GM19463 (cell line): ENCODE data around the gene CCL19.

ENCODE experiments used
- ATAC-seq: cut with Tn5 transposase; IDR thresholded peaks from one replicate; pipeline ENCODE4 v1.9.1; 2021; ENCODE audit warnings: mild to moderate bottlenecking, moderate library complexity; ENCODE audit not compliant: unreplicated experiment

CCL19 gene

DNA sequence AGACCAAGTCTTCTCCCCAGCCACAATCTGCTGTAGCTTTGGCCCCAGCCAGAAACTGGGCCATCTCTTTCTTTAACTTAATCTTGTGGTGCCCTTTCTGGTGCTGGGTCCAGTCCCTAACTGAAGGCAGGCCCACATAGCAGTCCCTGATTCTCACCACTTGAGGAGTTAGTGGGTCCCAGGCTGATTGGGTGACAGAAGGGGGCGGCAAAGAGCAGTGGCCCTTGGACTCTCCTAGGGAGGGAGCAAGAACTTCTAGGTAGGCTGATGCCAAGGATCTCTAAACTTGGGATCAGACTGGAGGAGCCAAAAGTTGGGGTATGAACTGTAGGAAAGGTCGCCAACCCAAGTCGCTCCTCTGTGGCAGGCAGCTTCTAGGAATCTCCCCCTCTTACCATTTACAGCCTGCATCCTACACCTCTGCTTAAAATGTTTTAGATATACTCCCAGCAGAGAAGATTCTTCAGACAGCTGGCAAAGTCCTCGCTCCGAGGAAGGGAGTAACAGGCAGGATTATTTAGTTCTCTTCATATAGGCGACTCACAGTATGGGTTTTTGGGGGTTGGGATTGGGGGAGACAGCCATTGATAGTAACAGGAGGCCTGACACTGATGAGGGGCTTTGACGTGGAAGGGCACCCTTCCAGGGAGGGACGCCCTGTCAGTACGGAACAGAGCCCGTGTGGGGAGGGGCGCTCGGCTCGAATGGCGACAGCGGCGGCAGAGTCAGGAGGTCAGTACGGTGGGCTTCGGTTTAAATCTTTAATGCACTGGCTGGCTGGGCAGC, 26.6 kb downstream of the CCL19 start:
- peak; percentile 57 for ATAC-seq

DNA sequence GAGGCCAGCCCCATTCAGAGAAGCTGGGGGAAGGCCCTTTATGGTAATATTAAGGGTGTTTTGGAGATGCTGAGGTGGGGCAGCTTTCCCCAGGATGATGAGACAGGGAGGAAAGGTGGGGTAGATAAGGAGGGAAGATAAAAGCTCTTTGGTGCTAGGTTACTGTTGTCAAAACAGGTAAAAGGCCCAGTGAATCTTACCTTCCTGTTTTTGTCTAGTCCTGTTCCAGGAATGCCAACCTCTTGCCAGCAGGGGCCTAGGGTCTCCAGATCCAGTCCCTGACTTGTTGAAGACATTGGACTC, 27.8 kb downstream of the CCL19 start:
- ATAC-seq: no peak

DNA sequence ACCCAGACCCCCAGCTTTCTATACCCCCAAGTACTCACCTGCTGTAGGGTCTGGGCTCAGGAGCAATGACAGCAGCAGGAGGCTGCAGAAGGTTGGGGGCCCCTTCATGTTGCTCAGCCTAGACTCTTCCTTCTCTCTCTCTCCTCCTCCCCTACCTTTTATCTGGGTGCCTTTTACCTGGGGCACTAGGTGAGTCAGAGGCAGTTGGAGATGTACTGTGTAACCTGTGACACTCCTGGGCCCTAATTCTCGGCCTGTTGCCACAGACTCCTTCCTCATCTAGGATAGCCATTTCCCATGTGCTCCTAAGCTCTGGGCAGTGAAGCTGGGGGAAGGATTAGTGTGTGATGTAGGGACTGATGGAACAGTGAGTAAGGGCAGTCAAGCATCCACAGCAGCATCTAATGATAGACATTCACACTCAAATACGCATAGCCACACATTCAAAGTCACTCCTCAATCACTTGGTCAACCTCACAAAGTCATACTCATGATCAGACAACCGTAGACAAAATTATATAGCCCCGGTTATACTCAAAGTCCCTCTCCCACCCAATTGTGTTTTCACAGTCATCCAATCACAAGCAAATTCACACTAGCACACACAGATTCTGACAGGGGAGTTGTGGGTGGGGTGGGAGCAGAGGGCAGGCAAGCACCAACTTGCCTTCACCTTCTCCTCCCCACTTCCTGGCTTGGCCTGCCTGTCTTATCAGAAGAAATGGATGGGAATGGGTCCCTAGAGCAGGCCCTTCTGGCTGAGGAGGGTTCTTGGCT, 28.4 kb downstream of the CCL19 start, which contains the start of gene CCL27:
CCL27 (minus strand) TSS at position 132 of the 777 bp plus-strand sequence; CDS start at position 108, 24 bp downstream.
- no peak for ATAC-seq

DNA sequence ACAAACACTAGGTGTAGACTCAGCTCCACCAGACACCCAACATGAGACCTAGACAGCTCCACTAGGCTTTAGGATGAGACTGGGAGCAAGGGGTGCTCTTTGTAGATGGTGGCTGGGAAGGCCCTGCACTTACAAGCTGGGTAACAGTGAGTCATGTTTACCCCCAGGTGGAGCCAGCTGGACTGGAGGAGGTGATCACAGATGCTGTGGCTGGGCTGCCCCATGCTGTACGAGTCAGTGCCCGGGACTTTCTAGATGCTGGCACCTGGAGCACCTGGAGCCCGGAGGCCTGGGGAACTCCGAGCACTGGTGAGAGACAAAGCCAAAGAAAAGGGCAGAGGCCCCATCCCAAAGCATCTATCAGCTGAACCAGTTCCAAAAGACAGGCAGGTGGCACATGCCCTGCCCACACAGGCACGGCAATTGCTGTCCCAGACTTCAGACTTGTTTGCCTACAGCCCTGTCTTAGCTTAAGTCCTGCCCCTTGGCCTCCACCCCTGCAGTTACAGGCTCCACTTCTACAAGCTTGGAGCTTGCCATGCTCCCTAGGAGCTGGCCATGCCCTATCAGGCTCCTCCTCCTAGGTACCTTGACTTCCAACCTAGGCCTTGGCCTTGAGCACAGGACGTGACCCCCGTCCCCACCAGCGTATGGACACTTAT, 31.4 kb downstream of the CCL19 start:
- no peak for ATAC-seq

DNA sequence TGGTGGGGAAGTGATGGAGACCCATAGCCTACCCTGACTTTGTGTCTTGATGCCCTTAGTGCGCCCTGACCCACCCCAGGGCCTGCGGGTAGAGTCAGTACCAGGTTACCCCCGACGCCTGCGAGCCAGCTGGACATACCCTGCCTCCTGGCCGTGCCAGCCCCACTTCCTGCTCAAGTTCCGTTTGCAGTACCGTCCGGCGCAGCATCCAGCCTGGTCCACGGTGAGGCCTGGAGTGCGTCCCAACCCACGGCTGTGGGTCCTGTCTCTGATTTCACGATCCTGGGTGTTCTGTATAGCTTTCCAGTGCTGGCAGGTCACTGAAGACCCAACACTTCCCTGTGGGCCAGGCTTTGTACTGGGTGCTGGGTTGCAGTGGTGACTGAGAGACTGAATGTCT, 32.6 kb downstream of the CCL19 start:
- no peak for ATAC-seq

DNA sequence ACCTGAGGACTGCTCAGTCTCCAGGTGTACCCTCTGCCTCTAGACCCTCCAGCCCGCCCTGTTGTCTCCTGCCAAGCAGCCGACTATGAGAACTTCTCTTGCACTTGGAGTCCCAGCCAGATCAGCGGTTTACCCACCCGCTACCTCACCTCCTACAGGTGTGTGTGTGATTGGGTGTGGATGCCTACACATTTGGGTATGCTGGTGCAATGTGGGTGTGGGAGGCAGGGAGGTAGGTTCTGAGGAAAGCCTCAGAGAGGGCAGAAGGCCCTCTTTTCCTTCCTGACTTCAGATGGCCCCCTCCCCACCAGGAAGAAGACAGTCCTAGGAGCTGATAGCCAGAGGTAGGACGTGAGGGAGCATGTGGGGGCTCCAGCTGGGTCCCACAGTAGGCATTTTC, 34.1 kb downstream of the CCL19 start:
- no peak for ATAC-seq

DNA sequence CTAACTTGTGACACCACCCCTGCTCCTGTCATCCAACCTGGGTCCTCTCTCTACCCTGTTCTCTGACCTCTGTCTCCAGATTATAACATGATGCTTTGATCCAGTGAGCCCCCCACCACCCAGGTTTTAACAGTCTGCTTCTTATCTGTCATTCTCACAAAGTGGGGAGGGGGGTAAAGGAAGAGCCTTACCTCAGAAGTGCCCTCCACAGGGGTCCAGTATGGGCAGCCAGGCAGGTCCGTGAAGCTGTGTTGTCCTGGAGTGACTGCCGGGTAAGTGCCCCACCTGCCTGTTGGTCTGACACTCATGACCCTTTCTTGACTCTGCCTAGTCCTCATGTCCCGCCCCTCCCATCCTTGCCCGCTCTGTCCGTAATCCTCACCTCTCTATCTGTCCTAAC, 35.7 kb downstream of the CCL19 start:
- no peak for ATAC-seq

DNA sequence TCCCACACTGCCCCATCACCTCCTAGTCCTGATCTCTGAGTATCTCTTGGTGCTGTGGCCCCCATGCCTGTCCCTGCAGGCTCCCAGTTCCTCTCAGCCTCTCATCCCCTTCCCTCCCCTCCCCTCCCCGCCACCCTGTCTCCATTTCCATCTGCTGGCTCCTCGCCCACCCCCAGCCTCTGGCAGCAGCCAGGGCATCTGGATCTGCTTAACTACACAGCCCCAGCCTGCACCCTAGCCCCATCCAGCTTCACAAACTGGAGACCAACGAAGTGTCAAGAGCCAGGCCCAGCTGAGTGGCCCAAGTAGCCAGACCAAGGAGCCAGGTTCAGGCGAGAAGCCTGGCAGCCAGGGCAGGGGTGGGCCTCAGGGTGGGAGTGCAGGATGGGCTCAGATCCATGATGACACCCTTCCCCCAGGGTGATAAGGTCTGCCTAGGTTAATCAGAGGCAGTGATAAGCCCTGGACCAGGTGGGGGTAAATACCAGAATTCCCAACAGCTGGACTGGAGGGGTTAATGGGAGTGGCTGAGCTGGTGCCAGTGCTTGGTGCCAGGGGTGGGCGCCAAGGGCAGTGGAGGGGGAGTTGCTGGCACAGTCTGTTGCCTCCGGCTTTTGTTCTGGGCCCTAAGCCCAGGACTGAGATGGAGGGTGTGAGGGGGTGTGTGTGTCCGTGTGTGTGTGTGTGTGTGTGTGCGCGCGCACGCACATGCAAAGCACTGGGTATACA, 36.6 kb downstream of the CCL19 start:
- ATAC-seq: no peak

DNA sequence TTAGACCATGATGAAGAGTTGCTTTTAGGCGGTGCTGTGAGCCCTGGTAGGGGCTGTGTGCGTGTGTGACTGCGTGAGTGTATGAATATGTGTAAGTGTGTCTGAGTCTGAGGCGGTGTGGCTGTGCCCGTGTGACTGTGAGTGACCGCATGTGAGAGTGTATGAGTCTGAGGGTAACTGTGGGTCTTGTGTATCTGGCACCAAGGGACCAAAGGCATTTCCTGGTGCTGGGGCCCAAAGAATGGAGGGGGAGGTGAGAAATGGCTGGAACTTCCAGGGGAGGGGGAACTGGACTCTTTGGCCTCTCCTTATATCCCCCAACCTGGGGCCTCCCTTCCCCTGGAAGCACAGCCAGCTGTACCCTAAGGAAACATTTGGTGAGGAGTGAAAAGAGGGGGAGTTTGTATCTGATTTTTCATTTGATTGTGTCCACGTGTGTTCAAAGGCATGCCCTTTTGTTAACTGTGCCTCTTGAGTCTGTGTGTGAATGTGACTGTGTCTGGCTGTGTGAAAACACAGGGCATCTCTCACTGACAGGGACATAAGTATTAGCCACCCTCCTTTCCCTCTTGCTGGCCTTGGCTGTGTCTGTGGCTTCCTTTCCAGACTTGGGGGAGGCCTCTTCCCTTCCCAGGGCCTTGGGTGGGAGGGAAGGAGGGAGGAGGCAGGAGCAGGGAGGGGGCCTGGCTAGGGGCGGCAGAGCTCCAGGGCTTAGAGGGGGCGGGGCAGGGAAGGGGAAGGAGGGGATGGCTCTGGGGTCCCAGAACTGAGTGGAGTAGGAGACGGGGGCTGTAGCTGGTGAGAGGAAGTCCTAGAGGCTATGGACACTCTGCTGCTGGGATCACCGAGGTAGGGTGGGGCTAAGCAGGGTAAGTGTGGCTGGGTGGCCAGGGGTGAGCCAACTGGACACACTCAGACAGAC, 37.7 kb downstream of the CCL19 start:
- no peak for ATAC-seq

DNA sequence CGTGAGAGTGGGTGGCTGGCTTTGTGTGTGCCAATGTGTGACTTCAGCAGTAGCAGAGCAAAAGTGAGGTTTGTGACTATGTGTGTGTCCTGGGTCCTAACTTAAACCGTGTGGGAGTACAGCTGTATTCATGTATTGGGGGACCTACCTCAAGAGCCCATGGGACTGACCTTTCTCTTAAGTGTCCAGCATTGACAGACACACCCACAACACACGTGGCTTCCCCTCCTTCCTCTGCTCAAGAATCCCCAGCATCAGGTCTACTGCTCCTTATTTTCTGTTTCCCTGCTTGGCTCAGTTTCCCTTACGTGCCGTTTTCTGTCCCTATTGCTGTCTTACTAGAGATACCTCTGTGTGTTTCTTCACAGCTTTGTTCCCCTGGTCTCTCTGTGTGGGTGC, 38.5 kb downstream of the CCL19 start:
- ATAC-seq: no peak

DNA sequence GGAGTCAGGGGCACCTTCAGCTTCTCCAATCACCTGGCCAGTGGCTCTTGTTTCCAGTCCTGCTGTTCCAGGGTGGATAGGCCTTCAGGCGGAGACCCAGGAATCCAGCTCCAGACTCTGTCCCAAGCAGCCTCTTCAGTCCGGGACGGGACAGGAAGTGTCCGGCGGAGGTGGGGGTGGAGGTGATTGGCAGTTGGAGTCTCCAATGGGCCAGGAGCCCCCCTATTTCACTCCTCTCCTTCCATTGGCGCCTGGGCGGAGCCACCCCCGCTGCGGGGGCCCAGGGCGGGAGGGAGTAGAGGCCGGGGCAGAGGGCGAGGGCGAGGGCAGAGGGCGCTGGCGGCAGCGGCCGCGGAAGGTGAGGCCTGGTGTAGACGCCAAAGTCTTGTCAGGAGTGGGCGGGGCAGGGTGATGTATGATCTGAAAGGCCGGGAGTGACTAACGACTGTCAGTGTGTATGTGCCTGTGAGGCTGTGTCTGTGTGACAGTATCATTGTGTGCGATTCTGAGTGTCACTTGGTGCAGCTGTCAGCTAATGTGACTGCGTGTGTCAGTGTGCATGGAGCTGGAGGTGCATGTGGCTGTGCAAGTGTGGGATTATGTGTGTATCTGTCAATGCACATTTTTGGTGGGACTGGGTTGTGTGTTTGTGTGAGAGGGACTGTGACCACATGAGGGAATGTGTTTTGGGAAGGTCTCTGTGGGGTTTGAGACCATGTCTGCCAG, 39.0 kb downstream of the CCL19 start, which contains the start of gene IL11RA:
IL11RA (plus strand) TSS at position 310 of the 726 bp plus-strand sequence. CDS start 3,033 bp downstream, outside the sequence.
- ATAC-seq: no peak

DNA sequence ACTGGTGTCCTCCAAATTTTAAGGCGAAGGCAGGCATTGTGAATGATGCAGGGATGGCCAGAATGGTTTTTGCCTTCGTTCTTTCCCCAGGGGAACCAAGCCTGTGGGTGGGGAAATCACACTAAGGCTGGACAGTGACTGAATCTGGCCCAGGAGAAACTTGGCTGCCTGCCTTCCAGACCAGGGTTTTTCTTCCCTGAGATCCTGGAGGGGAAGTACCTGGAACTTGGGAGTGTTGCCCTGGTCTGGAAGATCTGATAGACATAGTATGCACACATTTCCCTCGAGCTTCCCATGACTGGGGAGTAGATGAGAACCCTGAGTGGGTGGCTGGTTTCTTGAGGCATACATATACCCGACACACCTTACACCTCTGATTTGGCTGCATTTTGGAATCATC, 39.8 kb downstream of the CCL19 start:
- ATAC-seq: no peak

DNA sequence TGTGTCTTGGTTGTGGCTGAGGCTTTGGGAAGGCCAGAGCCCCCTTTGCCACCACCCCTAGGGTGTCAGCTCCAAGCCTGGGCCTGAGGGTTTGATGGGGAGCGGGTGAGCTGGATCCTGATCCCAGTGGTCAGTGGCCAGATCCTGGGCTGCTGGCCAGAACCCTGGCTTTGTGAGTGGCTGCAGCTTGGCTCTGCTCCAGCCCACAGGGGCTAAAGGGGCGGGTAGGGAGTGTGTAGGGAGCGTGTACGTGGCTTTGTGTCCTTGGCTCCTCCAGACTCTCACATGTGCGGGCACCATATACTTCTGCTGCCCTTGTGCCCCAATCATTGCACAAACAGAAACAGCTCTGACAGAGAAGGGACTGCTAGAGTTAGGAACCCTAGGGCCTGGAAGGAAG, 40.3 kb downstream of the CCL19 start:
- no peak for ATAC-seq

DNA sequence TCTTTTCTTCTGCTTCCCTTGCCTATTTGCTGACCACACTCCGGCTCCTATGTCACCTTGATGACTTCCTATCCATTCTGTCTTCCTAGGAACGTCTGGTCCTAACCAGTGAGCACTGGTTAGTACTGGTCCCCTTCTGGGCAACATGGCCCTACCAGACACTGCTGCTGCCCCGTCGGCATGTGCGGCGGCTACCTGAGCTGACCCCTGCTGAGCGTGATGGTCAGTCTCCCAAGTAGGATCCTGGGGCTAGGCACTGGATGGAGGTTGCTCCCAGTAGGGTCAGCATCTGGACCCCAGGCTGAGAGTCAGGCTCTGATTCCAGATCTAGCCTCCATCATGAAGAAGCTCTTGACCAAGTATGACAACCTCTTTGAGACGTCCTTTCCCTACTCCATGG, 42.4 kb downstream of the CCL19 start:
- no peak for ATAC-seq

DNA sequence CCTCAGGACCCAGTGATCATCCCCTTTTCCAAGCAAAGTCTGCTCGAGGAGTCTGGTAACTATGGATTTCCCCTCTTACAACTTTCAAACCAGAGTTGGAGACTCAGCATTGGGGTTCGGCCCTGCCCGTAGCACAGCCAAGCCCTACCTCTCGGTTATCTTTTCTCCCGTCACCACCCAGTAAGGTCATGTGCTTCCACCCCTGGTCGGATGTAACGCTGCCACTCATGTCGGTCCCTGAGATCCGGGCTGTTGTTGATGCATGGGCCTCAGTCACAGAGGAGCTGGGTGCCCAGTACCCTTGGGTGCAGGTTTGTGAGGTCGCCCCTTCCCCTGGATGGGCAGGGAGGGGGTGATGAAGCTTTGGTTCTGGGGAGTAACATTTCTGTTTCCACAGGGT, 43.4 kb downstream of the CCL19 start:
- ATAC-seq: no peak

DNA sequence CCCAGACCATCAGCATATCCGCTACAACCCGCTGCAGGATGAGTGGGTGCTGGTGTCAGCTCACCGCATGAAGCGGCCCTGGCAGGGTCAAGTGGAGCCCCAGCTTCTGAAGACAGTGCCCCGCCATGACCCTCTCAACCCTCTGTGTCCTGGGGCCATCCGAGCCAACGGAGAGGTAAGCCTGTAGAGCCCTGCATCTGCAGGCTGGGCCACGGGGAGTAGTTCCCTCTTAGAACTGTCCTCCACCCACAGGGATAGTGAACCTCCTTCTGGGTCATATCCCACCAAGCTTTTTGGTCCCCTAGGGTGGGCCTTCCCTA, 44.0 kb downstream of the CCL19 start:
- ATAC-seq: no peak

DNA sequence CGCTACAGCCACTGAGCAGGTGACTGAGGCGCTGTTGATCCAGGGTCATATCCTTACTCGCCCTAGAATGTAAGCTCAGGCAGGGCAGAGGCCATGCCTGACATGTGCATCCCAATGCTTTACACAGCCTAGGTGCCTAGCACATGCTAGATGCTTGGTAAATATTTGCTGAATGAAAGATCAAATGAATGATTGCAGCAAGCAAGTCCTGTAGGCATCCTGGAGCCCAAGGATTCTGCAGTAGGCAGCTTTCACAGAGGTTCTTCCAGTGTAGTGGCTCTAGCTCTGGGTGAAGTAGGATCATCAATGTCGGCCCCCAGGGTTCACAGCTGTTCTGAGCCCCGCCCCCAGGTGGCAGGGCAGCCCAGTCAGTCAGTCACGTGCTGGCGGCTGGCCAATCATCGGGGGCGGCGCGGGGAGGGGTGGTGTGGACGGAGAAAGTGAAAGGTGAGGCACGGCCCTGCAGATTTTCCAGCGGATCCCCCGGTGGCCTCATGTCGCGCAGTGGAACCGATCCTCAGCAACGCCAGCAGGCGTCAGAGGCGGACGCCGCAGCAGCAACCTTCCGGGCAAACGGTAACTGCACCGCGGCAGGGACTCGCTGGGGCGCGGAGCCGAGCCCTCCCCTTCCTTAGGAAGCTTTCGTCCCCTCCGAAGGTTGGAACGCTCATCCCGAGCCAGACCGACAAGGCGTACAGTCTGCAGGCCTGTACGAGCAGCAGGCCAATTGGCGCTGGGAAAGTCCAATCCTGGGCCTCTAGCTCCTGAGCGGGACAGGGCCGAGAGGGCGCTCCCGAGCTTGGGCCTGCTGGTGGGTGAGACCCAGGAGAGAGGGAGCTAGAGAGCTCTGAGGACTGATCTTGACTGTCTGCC, 44.6 kb downstream of the CCL19 start, which contains the start of gene GALT:
GALT (plus strand) TSS at position 465 of the 873 bp plus-strand sequence; CDS start at position 495, 30 bp downstream.
- peak; percentile 93 for ATAC-seq

DNA sequence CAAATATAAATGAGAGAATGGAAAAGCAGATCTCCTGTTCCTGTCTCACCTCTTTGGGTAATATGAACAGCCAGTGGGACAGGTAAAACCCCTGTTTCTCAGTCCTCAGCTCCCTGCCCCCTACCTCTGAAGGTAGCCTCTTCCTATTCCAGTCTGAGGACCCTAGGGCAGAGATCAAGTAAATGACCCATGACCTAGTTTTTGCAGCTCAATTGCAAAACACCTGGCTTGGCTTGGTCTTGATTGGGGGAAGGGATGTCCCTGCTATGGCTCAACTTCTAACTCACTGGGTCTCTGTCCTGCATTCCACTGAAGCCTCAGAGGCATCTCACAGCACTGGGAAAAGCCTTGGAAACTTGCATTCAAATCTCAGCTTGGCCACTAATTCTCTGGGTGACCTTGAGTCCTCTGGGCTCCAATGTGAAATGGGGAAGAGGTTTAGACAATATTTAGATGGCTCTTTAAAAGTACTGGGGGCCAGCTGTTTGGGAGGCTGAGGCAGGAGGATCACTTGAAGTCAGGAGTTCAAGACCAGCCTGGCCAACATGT, 46.2 kb downstream of the CCL19 start:
- ATAC-seq: no peak
